Measurements from ENCODE around the gene GAL3ST1.

DNA sequence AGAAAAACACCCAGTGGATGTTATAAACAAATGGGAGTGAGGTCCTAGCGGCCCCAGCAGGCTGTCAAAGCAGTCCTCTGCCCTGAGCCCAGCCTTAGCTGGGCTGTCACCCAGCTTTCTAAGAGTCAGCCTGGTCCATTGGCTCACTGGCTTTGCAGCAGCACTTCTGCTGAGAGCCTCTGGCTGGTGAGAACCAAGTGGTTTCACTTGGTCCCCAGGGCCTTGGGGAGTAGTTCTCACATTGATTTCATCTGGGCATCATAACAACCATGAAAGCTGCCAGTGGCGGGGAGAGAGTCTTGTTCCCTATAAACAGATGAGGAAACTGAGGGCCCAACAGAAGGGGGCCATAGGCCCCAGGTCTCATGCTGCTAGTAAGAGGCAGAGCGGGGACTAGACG, 39.3 kb downstream of the GAL3ST1 start:
- TF ChIP-seq, protein P1, sequence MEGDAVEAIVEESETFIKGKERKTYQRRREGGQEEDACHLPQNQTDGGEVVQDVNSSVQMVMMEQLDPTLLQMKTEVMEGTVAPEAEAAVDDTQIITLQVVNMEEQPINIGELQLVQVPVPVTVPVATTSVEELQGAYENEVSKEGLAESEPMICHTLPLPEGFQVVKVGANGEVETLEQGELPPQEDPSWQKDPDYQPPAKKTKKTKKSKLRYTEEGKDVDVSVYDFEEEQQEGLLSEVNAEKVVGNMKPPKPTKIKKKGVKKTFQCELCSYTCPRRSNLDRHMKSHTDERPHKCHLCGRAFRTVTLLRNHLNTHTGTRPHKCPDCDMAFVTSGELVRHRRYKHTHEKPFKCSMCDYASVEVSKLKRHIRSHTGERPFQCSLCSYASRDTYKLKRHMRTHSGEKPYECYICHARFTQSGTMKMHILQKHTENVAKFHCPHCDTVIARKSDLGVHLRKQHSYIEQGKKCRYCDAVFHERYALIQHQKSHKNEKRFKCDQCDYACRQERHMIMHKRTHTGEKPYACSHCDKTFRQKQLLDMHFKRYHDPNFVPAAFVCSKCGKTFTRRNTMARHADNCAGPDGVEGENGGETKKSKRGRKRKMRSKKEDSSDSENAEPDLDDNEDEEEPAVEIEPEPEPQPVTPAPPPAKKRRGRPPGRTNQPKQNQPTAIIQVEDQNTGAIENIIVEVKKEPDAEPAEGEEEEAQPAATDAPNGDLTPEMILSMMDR (IDR thresholded peaks at IDR 0.05; ENCODE audit: poor library complexity) = no peak
- TF ChIP-seq EZH2phosphoT487 (IDR thresholded peaks at IDR 0.05; ENCODE audit: low read depth, severe bottlenecking, unreplicated experiment) (no peak), EZH2 (IDR thresholded peaks at IDR 0.05; ENCODE audit: borderline replicate concordance) (no peak)
